ENCODE measurements around the gene CCDC80.
A peak's percentile ranks its signal among the peaks of the same experiment; 100 is the strongest.

CCDC80 gene

GRCh38 chr3:112642912-112643506 is 2.1 kb upstream of the CCDC80 start:
- 0 out of 2 replicates have a peak overlapping the region, but pooled peaks have one; percentile 24 for H3K4me3 ChIP-seq (replicated peaks; ENCODE audit: low read depth, low read length)
- H3K36me3 ChIP-seq (ENCODE audit: control insufficient read depth, insufficient read depth, low read length) = no peaks in the 10 kb centered on the region
- peak; percentile 30 for DNase-seq (ENCODE audit: extremely low read depth, insufficient read length)
- peaks cover 2% of the 10 kb centered on the region; the same call in 1 of the 2 replicates for H3K27me3 ChIP-seq (replicated peaks; ENCODE audit: control insufficient read depth, insufficient read depth, low read length)
- peak; percentile 83 for TF ChIP-seq CTCF (IDR thresholded peaks at IDR 0.05; ENCODE audit: insufficient read depth, low read length, poor library complexity, severe bottlenecking)

- no peak overlapping the region for H3K4me3 ChIP-seq (replicated peaks; ENCODE audit: low read depth, low read length)
- no peak for DNase-seq (ENCODE audit: extremely low read depth, insufficient read length)
- TF ChIP-seq CTCF (IDR thresholded peaks at IDR 0.05; ENCODE audit: insufficient read depth, low read length, poor library complexity, severe bottlenecking) = no peak
- no peaks in the 10 kb centered on the region for H3K36me3 ChIP-seq (ENCODE audit: control insufficient read depth, insufficient read depth, low read length)
- peaks cover 2% of the 10 kb centered on the region; the same call in 1 of the 2 replicates for H3K27me3 ChIP-seq (replicated peaks; ENCODE audit: control insufficient read depth, insufficient read depth, low read length)
Observed at GRCh38 chr3:112640276-112640929, 540 bp downstream of the CCDC80 start.

- no peaks in the 10 kb centered on the region for H3K36me3 ChIP-seq (ENCODE audit: control insufficient read depth, insufficient read depth, low read length)
- DNase-seq (ENCODE audit: extremely low read depth, insufficient read length) = no peak
- H3K4me3 ChIP-seq (replicated peaks; ENCODE audit: low read depth, low read length) = no peak overlapping the region
- H3K27me3 ChIP-seq (replicated peaks; ENCODE audit: control insufficient read depth, insufficient read depth, low read length) = peaks cover 2% of the 10 kb centered on the region; the same call in 1 of the 2 replicates
- no peak for TF ChIP-seq CTCF (IDR thresholded peaks at IDR 0.05; ENCODE audit: insufficient read depth, low read length, poor library complexity, severe bottlenecking)
Observed at GRCh38 chr3:112639455-112640225, 1.3 kb downstream of the CCDC80 start.

GRCh38 chr3:112638327-112639020 is 2.5 kb downstream of the CCDC80 start:
- Histone ChIP-seq H3K36me3 (ENCODE audit: control insufficient read depth, insufficient read depth, low read length) (no peaks in the 10 kb centered on the region), H3K4me3 (replicated peaks; ENCODE audit: low read depth, low read length) (no peak overlapping the region), H3K27me3 (replicated peaks; ENCODE audit: control insufficient read depth, insufficient read depth, low read length) (peaks cover 2% of the 10 kb centered on the region; the same call in 1 of the 2 replicates)
- no peak for DNase-seq (ENCODE audit: extremely low read depth, insufficient read length)
- TF ChIP-seq CTCF (IDR thresholded peaks at IDR 0.05; ENCODE audit: insufficient read depth, low read length, poor library complexity, severe bottlenecking) = no peak

- Histone ChIP-seq H3K4me3 (replicated peaks; ENCODE audit: low read depth, low read length) (no peak overlapping the region), H3K36me3 (ENCODE audit: control insufficient read depth, insufficient read depth, low read length) (no peaks in the 10 kb centered on the region), H3K27me3 (replicated peaks; ENCODE audit: control insufficient read depth, insufficient read depth, low read length) (peaks cover 2% of the 10 kb centered on the region; the same call in 1 of the 2 replicates)
- DNase-seq (ENCODE audit: extremely low read depth, insufficient read length) = no peak
- no peak for TF ChIP-seq CTCF (IDR thresholded peaks at IDR 0.05; ENCODE audit: insufficient read depth, low read length, poor library complexity, severe bottlenecking)
Observed at GRCh38 chr3:112637700-112638099, 3.2 kb downstream of the CCDC80 start.
